Smooth muscle cell of the coronary artery (primary cell): Measurements from ENCODE around the gene WDR45B. TPM values are rescaled to one million over a fixed set of nuclear protein-coding genes. Genes with fewer than 3 reads are reported as not detected.

Experiments
- total RNA-seq: library from RNA; depleted of rRNA; stranded (reverse); fragments of >200 nt; gene quantifications from 2 replicates; pipeline ENCODE4 v1.2.3, GENCODE V29; 2014; ENCODE audit warnings: low replicate concordance

WDR45B gene
- 32.6 and 54.1 TPM in 2 replicates for total RNA-seq

DNA sequence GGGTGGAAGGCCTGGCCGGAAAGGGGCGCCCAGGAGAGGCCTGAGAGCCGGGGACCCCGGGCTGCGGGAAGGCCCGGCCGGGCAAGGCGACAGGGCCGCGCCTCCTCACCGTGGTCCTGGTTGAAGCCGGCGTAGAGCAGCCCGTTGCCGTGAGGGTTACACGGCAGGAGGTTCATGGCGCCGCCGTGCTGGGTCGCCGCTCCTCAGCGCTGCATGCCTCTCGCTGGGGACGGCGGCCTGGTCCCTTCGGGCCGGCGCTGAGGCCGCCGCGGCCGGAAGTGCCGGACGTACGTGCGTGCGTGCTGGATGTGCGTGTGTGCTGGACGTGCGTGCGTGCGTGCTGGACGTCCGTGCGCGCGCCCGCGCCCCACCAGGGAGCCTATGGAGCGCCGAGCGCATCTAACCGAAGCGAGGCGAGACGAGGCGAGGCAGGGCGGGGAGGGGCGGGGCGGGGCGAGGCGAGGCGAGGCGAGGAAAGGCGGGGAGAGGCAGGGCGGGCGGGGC, at the start of gene WDR45B:
TSS of gene WDR45B (minus strand) at position 280 of the 504 bp plus-strand sequence. CDS start at position 176, 104 bp downstream.

Other genes starting within 250 kb of the WDR45B start
- 7.1 and 7.4 TPM in 2 replicates for gene HEXD, start 230.1 kb downstream of the WDR45B start, total RNA-seq
- 29.6 and 49.8 TPM in 2 replicates for gene OGFOD3, start 229.9 kb downstream of the WDR45B start, total RNA-seq
- 41.3 and 58.9 TPM in 2 replicates for gene CYBC1, start 197.7 kb downstream of the WDR45B start, total RNA-seq
- gene NARF, start 189.7 kb downstream of the WDR45B start, total RNA-seq, result 30.7 and 36.5 TPM in 2 replicates
- gene FOXK2, start 128.7 kb downstream of the WDR45B start, total RNA-seq, result 15.2 and 24.5 TPM in 2 replicates
- 8.4 and 14.9 TPM in 2 replicates for gene RAB40B, start 50.3 kb upstream of the WDR45B start, total RNA-seq
- gene FN3KRP, start 68.3 kb upstream of the WDR45B start, total RNA-seq, result 13.2 and 24.3 TPM in 2 replicates
- 3.2 and 6.4 TPM in 2 replicates for gene FN3K, start 87.2 kb upstream of the WDR45B start, total RNA-seq
- gene TBCD, start 103.6 kb upstream of the WDR45B start, total RNA-seq, result 22.8 and 45.6 TPM in 2 replicates
- not detected in 2 replicates for gene ZNF750, start 191.6 kb upstream of the WDR45B start, total RNA-seq